Activated CD4-positive, alpha-beta T cell treated with anti-CD3 and anti-CD28 coated beads for 48 hours (primary cell): ENCODE measurements around the gene HTR3E.
A peak's percentile ranks its signal among the peaks of the same experiment; 100 is the strongest.
"Not testable (repeated sequence)": the region's sequence is repeated elsewhere in the genome, so short reads cannot be mapped to it uniquely, and the experiment has no call there.

Source experiments
- DNase-seq: peaks from one replicate; pipeline ENCODE4 v3.0.0-alpha.2; 2020

The HTR3E gene

DNA sequence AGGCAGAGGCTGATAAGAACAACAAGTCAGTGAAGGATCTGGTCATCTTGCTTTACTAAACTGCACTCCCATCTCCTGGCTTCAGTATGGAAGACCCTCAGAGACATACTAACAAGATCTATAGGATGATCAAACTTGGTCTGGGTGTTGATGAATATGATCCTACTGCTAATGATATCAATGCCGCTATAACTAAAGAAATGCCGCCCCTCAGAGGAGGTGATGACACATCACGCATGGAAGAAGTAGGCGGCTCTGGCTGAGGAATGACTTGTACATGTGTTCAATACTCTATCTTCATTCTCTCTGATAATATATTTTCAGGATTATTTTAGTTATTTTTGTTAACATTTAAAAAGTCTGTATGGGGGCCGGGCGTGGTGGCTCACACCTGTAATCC lies 20.8 kb downstream of the HTR3E start:
- DNase-seq: no peak

GRCh38 chr3:184121031-184121430 lies 24.2 kb downstream of the HTR3E start:
- DNase-seq: not testable (repeated sequence)

- DNase-seq: no peak
Measured at GRCh38 chr3:184126006-184126405, 29.1 kb downstream of the HTR3E start.

GRCh38 chr3:184129012-184129411 lies 32.1 kb downstream of the HTR3E start:
- peak; percentile 21 for DNase-seq

GRCh38 chr3:184132945-184133344 lies 36.1 kb downstream of the HTR3E start:
- no peak for DNase-seq

GRCh38 chr3:184133840-184134745 lies 37.2 kb downstream of the HTR3E start:
- DNase-seq: peak; percentile 81

- no peak for DNase-seq
Measured at GRCh38 chr3:184134746-184135148, 37.9 kb downstream of the HTR3E start.

- DNase-seq: peak; percentile 91
Measured at GRCh38 chr3:184135149-184135910, 38.5 kb downstream of the HTR3E start, which contains the start of gene EIF2B5. EIF2B5 (plus strand) TSS chr3:184135358; CDS start chr3:184135386, 28 bp downstream.

GRCh38 chr3:184135911-184136260 lies 39.0 kb downstream of the HTR3E start:
- DNase-seq: no peak

- no peak for DNase-seq
Measured at GRCh38 chr3:184140436-184140835, 43.6 kb downstream of the HTR3E start.

GRCh38 chr3:184142199-184142598 lies 45.3 kb downstream of the HTR3E start:
- DNase-seq: no peak

- DNase-seq: no peak
Measured at GRCh38 chr3:184143327-184143726, 46.5 kb downstream of the HTR3E start.

DNA sequence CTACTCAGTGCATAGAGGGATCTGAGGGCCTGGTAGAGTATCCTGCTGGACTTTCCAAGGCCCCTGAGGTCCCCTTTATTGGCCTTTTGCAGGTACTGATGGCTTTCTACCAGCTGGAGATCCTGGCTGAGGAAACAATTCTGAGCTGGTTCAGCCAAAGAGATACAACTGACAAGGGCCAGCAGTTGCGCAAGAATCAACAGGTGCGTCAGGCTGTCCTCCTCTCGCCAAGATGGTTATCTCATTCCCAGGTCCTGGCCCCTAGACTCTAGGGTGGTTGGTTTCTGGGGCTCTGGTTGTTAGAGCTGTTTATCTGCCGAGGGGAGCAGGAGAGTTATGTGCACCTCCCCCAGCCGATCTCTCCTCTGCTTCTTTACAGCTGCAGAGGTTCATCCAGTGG lies 47.6 kb downstream of the HTR3E start:
- DNase-seq: no peak

GRCh38 chr3:184145111-184145524 lies 48.3 kb downstream of the HTR3E start:
- DNase-seq: peak; percentile 42

DNA sequence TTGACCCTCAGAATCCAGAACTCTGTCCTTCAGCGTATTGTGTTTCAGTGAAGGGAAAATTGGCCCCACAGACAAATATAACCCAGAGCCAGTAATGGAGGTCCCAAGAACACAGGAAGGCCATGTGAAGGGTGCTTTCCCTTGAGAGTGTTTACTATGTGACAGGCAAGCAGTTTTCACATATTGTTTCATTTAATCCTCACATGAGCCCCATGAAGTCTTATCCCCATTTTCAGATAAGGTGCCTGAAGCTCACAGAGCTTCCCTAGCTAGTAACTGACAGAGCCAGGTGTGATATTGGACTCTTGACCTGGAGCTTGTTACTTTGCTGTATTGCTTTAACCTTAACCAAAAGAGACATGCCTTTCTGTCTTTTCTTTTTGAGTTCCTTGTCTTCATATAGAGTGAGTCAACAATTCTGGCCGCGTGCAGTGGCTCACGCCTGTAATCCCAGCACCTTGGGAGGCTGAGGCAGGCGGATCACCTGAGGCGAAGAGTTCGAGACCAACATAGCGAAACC lies 48.9 kb downstream of the HTR3E start:
- DNase-seq: no peak

- DNase-seq: no peak
Measured at GRCh38 chr3:184148076-184148475, 51.2 kb downstream of the HTR3E start.

DNA sequence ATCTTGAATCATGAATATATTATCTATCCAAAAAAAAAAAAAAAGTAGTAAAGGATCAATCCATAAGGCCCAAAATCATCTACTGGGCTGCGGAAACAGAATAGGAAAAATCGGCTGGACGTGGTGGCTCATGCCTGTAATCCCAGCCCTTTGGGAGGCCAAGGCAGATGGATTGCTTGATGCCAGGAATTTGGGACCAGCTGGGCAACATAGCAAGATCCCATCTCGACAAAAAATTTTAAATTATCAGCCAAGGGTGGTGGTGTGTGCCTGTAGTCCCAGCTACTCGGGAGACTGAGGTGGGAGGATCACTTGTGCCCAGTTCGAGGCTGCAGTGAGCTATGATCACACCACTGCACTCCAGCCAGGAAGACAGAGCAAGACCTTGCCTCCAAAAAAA lies 52.3 kb downstream of the HTR3E start:
- DNase-seq: no peak

DNA sequence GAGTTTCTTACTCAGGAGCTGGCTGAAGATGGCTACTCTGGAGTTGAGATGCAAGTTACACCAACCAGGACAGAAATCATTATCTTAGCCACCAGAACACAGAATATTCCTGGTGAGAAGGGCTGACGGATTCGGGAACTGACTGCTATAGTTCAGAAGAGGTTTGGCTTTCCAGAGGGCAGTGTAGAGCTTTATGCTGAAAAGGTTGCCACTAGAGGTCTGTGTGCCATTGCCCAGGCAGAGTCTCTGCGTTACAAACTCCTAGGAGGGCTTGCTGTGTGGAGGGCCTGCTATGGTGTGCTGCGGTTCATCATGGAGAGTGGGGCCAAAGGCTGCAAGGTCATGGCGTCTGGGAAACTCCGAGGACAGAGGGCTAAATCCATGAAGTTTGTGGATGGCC lies 52.9 kb downstream of the HTR3E start:
- not testable (repeated sequence) for DNase-seq

- peak; percentile 47 for DNase-seq
Measured at GRCh38 chr3:184154885-184155643, 58.2 kb downstream of the HTR3E start, which contains the start of gene DVL3. DVL3 (plus strand) TSS chr3:184155377; CDS start chr3:184155636, 259 bp downstream.

DNA sequence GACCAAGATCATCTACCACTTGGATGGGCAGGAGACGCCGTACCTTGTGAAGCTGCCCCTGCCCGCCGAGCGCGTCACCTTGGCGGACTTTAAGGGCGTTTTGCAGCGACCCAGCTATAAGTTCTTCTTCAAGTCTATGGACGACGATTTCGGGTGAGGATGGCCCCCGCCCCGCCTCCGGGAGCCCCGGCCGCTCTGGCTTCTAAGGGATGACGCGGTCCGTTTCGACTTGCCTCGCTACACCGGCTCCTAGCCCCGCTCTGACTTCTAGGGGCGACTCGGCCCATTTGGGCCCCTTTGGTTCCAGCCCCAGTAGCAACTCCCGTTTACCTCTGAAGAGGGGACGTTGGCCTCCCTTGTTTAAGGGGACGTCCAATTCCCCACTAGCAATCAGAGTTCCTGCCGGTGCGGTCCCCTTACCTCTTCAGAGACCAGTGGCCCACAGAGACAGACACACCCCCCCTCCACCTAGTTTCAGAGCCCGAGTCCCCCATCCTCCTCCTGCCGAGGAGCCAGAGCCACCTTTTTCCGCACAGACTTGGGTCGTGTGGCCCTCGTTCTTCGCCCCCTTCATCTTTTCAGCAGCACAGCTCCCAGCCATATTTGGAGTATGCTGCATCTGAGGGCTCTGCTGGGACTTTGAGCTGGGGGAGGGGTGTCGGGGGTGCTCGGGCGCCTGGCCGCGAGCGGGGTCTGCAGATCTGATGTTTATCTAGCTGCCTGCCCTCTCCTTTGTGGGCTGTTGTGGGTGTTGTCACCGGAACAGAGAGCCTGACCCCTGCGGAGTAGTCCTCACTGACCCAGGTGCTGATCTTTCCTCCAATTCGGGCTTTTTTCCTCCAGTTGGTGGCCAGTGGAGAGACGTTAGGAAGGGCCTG lies 59.0 kb downstream of the HTR3E start:
- DNase-seq: peak; percentile 72

- DNase-seq: no peak
Measured at GRCh38 chr3:184156522-184156955, 59.7 kb downstream of the HTR3E start.
